OCI-LY3 (cell line): ENCODE data around the gene RMI2.
A peak's percentile ranks its signal among the peaks of the same experiment; 100 is the strongest.

Source experiments
- H2AFZ ChIP-seq: fragments of 200-600, 300-600 bp; shearing (Covaris generic); 2 replicates; pipeline ENCODE4 v1.6.0; 2014; ENCODE audit warnings: antibody characterized with exemption, low read depth, low read length
- H3K27ac ChIP-seq: fragments of 200-600, 300-600 bp; sonication (generic); 2 replicates; pipeline ENCODE4 v1.5.1; 2014; ENCODE audit warnings: mild to moderate bottlenecking, low read length, moderate library complexity, mixed read lengths
- H3K27me3 ChIP-seq: fragments of 200-600, 300-600 bp; sonication (generic); 2 replicates; pipeline ENCODE4 v1.6.1; 2014; ENCODE audit warnings: low read depth, low read length, mixed read lengths
- H3K36me3 ChIP-seq: fragments of 200-600, 300-600 bp; sonication (generic); replicated peaks from 2 replicates; pipeline ENCODE3; 2014; ENCODE audit warnings: low read depth, low read length, mixed read lengths
- H3K4me1 ChIP-seq: fragments of 300-600, 200-600 bp; sonication (generic); 2 replicates; pipeline ENCODE4 v1.6.1; 2014; ENCODE audit warnings: low read length, mixed read lengths
- H3K4me2 ChIP-seq: fragments of 200-600, 300-600 bp; sonication (generic); 2 replicates; pipeline ENCODE4 v1.6.1; 2014; ENCODE audit warnings: low read length, mixed read lengths
- H3K4me3 ChIP-seq: fragments of 300-600, 200-600 bp; sonication (generic); 2 replicates; pipeline ENCODE4 v1.5.1; 2014; ENCODE audit warnings: antibody characterized with exemption, mild to moderate bottlenecking, low read length, moderate library complexity
- H3K79me2 ChIP-seq: fragments of 300-600, 200-600 bp; shearing (Covaris generic); 2 replicates; pipeline ENCODE4 v1.6.1; 2014; ENCODE audit warnings: mild to moderate bottlenecking, low read length, mixed read lengths
- H3K9ac ChIP-seq: fragments of 300-600, 200-600 bp; shearing (Covaris generic); 2 replicates; pipeline ENCODE4 v1.6.0; 2014; ENCODE audit warnings: mild to moderate bottlenecking, low read length, moderate library complexity
- H3K9me3 ChIP-seq: fragments of 200-600, 300-600 bp; shearing (Covaris generic); 2 replicates; pipeline ENCODE4 v1.6.1; 2014; ENCODE audit warnings: low read length, mixed read lengths; ENCODE audit not compliant: insufficient read depth
- H4K20me1 ChIP-seq: fragments of 200-600, 300-600 bp; sonication (generic); 2 replicates; pipeline ENCODE4 v1.6.1; 2016; ENCODE audit warnings: low read length, mixed read lengths; ENCODE audit not compliant: insufficient read depth
- CTCF ChIP-seq: fragments of 200-600, 300-600 bp; sonication (generic); IDR thresholded peaks from 2 replicates; pipeline ENCODE4 v1.5.1; 2014; ENCODE audit warnings: antibody characterized with exemption, low read length, low read depth
- EZH2phosphoT487 ChIP-seq: fragments of 200-600 bp; shearing (Covaris generic); IDR thresholded peaks from 2 replicates; pipeline ENCODE4 v1.6.1; 2018; ENCODE audit warnings: antibody characterized with exemption, mixed run types, low read depth

The RMI2 gene

GRCh38 chr16:11350921-11351335 is 5.7 kb downstream of the RMI2 start:
- H2AFZ ChIP-seq = no peak overlapping the region
- H3K4me2 ChIP-seq = no peak overlapping the region

DNA sequence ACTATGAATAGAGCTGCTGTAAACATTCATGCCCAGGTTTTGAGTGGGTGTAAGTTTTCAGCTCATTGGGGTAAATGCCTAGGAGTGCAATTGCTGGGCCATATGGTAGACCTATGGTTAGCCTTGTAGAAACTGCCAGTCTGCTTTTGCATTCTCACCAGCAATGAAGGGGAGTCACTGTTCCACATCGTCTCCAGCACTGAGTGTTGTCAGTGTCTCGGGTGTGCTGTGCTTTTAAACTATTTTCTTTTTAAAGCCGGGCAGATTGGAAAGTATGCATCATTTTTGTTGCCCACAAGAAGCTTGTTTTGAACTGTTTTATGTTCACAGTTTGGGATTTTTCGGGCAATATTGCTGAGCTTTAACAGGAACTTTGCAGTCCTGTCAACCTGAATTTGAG is 7.9 kb downstream of the RMI2 start:
- Histone ChIP-seq H4K20me1 (peaks cover 17% of the 10 kb centered on the region; the same call in 1 of the 2 replicates), H3K27ac (no peak overlapping the region), H3K9ac (no peak overlapping the region), H2AFZ (no peak overlapping the region), H3K4me3 (no peak overlapping the region), H3K4me1 (peaks cover 44% of the 10 kb centered on the region), H3K36me3 (peaks cover 34% of the 10 kb centered on the region), H3K4me2 (no peak overlapping the region), H3K27me3 (peaks cover 7% of the 10 kb centered on the region; the same call in 1 of the 2 replicates), H3K9me3 (no peaks in the 10 kb centered on the region), H3K79me2 (peaks cover 36% of the 10 kb centered on the region)
- no peak for TF ChIP-seq CTCF
- TF ChIP-seq EZH2phosphoT487 = no peak

More at GRCh38 chr16:11350921-11351335, 5.7 kb downstream of the RMI2 start:
- Histone ChIP-seq H3K4me1 (peaks cover 37% of the 10 kb centered on the region), H3K4me3 (no peak overlapping the region), H3K36me3 (peaks cover 45% of the 10 kb centered on the region), H3K9ac (no peak overlapping the region), H3K9me3 (no peaks in the 10 kb centered on the region), H3K79me2 (peaks cover 51% of the 10 kb centered on the region), H3K27me3 (no peaks in the 10 kb centered on the region), H3K27ac (no peak overlapping the region), H4K20me1 (peaks cover 18% of the 10 kb centered on the region; the same call in 1 of the 2 replicates)
- no peak for TF ChIP-seq CTCF
- no peak for TF ChIP-seq EZH2phosphoT487

- Histone ChIP-seq H3K4me1 (peaks cover 46% of the 10 kb centered on the region), H2AFZ (no peak overlapping the region), H3K9me3 (no peaks in the 10 kb centered on the region), H3K27me3 (peaks cover 15% of the 10 kb centered on the region), H3K36me3 (peaks cover 34% of the 10 kb centered on the region), H3K4me2 (peak overlapping the region; percentile 78), H3K27ac (peak overlapping the region; percentile 94), H3K9ac (peak overlapping the region; percentile 40), H3K4me3 (peak overlapping the region; percentile 59), H4K20me1 (peaks cover 6% of the 10 kb centered on the region; the same call in 1 of the 2 replicates), H3K79me2 (peaks cover 23% of the 10 kb centered on the region; the same call in 1 of the 2 replicates)
- TF ChIP-seq CTCF (no peak), EZH2phosphoT487 (no peak)
These were observed 9.1 kb downstream of the RMI2 start for GRCh38 chr16:11354407-11354732.

- peak overlapping the region; percentile 59 for H3K4me3 ChIP-seq
- 0 out of 2 replicates have a peak, but pooled peaks cover under 1% of the 10 kb centered on the region for H4K20me1 ChIP-seq
- no peak overlapping the region for H2AFZ ChIP-seq
- peak overlapping the region; percentile 78 for H3K4me2 ChIP-seq
- H3K27me3 ChIP-seq = peaks cover 21% of the 10 kb centered on the region
- H3K9ac ChIP-seq = peak overlapping the region; percentile 50
- peak overlapping the region; percentile 94 for H3K27ac ChIP-seq
- TF ChIP-seq EZH2phosphoT487 (no peak), CTCF (peak; percentile 35)
- peaks cover 34% of the 10 kb centered on the region for H3K36me3 ChIP-seq
- H3K79me2 ChIP-seq = peaks cover 18% of the 10 kb centered on the region; the same call in 1 of the 2 replicates
- no peaks in the 10 kb centered on the region for H3K9me3 ChIP-seq
- H3K4me1 ChIP-seq = peaks cover 47% of the 10 kb centered on the region
These were observed 9.7 kb downstream of the RMI2 start for GRCh38 chr16:11354733-11355574.
